NT2/D1 (cell line): ENCODE data around the gene FASN.

ENCODE experiments used
- SUZ12 ChIP-seq: IDR thresholded peaks from 2 replicates; pipeline ENCODE4 v1.6.1; 2011; ENCODE audit not compliant: insufficient read length, insufficient read depth; ENCODE audit errors: extremely low read depth
- YY1 ChIP-seq: IDR thresholded peaks from 2 replicates; pipeline ENCODE4 v1.6.1; 2011; ENCODE audit not compliant: insufficient read length, insufficient read depth
- ZNF274 ChIP-seq: IDR thresholded peaks from 2 replicates; pipeline ENCODE4 v1.6.1; 2011; ENCODE audit warnings: mild to moderate bottlenecking, low read depth, low read length

DNA sequence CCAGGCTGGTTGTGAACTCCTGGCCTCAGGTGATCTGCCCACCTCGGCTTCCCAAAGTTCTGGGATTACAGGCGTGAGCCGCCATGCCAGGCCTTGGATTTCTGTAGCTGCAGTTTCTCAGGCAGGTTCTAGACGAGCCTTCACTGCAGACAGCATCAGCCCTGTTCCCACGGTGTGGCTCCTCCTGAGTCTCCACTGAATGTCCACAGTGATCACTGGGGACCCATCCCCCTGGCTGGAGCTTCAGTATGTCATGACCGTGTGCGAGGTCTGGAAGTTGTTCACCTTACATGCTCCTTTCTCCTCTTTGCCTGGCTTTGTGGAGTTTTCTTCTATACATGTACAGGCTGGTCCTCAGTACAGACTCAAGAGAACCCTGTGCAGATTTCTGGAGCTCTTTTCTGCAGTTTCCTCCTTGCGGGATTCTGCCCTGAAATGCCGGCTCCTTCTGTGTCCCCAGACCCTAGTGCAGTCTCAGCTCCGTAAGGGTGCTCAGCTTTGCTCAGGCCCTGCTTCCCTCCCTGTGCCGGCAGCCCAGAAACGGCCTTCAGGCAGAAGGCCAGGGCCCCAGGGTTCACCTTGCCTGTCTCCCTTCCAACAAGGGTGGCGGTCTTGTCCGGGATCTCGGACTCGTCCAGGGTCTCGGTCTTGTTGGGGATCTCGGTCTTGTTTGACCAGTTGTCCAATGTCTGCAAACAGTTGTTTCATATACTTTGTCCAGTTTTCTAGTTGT lies 14.3 kb upstream of the FASN start:
- no peak for TF ChIP-seq ZNF274
- no peak for TF ChIP-seq YY1
- no peak for TF ChIP-seq SUZ12
